HL-60 (cell line): Measurements from ENCODE around the gene TNFRSF1B.
A peak's percentile ranks its signal among the peaks of the same experiment; 100 is the strongest.

Experiments
- DNase-seq, 2 experiments: peaks; one replicate each; pipeline ENCODE4 v3.0.0-alpha.2; 2010 to 2020; ENCODE audit warnings: low read depth in 1 of 2, low spot score in 1 of 2
- H3K27ac ChIP-seq: fragments of 250-450 bp; sonication (Bioruptor Pico); replicated peaks from 2 replicates; pipeline ENCODE4 v1.5.1; 2020; ENCODE audit warnings: mild to moderate bottlenecking, moderate library complexity
- H3K27me3 ChIP-seq: fragments of 250-450 bp; sonication (Bioruptor Pico); 2 replicates; pipeline ENCODE4 v1.5.1; 2021; ENCODE audit warnings: mild to moderate bottlenecking, moderate library complexity; ENCODE audit not compliant: insufficient read depth, poor library complexity, severe bottlenecking
- H3K4me3 ChIP-seq: replicated peaks from 2 replicates; pipeline ENCODE4 v1.5.1; 2011; ENCODE audit warnings: mild to moderate bottlenecking, control low read depth, low read length; ENCODE audit not compliant: insufficient read depth
- GABPA ChIP-seq: IDR thresholded peaks from 2 replicates; pipeline ENCODE4 v1.6.1; 2012; ENCODE audit warnings: low read depth
- POLR2AphosphoS5 ChIP-seq: IDR thresholded peaks from 2 replicates; pipeline ENCODE4 v1.6.1; 2012; ENCODE audit warnings: low read depth
- SPI1 ChIP-seq: IDR thresholded peaks from 2 replicates; pipeline ENCODE4 v1.6.1; 2012; ENCODE audit warnings: low read depth, mild to moderate bottlenecking, borderline replicate concordance
- TF ChIP-seq, protein P1 (sequence below): IDR thresholded peaks from one replicate; pipeline ENCODE4 v1.5.1; 2011; ENCODE audit warnings: low read length, control low read depth, inconsistent platforms; ENCODE audit not compliant: insufficient read depth
- TF ChIP-seq, protein P2 (sequence below): IDR thresholded peaks from 2 replicates; pipeline ENCODE4 v1.6.1; 2012; ENCODE audit warnings: low read depth; ENCODE audit not compliant: insufficient replicate concordance

Gene TNFRSF1B

DNA sequence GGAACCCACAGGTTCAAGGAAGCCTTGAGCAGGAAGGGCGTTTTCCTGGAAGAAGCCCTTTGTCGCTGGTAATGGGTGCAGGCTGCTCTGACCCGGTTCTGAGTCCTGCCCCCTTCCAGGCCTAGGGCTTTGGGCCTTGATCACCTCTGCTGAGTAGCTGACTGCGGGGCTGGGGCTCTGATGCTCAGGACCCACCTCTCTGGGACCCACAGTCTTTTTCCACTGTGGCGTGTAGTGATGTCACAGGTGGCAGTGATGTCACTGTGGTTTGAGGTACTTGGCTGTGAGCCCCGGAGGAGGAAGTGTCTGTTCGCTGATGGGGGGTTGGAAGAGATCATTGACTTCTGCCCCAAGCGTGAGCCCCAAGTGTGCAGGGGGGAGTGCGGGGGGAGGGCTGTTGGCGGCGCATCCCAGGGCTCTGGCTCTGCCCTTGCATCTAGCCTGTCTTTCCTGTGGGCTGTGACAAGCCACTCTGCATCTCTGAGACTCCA is 6.9 kb downstream of the TNFRSF1B start:
- TF ChIP-seq, protein P1, sequence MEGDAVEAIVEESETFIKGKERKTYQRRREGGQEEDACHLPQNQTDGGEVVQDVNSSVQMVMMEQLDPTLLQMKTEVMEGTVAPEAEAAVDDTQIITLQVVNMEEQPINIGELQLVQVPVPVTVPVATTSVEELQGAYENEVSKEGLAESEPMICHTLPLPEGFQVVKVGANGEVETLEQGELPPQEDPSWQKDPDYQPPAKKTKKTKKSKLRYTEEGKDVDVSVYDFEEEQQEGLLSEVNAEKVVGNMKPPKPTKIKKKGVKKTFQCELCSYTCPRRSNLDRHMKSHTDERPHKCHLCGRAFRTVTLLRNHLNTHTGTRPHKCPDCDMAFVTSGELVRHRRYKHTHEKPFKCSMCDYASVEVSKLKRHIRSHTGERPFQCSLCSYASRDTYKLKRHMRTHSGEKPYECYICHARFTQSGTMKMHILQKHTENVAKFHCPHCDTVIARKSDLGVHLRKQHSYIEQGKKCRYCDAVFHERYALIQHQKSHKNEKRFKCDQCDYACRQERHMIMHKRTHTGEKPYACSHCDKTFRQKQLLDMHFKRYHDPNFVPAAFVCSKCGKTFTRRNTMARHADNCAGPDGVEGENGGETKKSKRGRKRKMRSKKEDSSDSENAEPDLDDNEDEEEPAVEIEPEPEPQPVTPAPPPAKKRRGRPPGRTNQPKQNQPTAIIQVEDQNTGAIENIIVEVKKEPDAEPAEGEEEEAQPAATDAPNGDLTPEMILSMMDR = no peak
- no peak for TF ChIP-seq GABPA
- peak; percentile 41; the same call in 1 of the 2 replicates for TF ChIP-seq POLR2AphosphoS5
- TF ChIP-seq SPI1 = peak; percentile 87
- TF ChIP-seq, protein P2, sequence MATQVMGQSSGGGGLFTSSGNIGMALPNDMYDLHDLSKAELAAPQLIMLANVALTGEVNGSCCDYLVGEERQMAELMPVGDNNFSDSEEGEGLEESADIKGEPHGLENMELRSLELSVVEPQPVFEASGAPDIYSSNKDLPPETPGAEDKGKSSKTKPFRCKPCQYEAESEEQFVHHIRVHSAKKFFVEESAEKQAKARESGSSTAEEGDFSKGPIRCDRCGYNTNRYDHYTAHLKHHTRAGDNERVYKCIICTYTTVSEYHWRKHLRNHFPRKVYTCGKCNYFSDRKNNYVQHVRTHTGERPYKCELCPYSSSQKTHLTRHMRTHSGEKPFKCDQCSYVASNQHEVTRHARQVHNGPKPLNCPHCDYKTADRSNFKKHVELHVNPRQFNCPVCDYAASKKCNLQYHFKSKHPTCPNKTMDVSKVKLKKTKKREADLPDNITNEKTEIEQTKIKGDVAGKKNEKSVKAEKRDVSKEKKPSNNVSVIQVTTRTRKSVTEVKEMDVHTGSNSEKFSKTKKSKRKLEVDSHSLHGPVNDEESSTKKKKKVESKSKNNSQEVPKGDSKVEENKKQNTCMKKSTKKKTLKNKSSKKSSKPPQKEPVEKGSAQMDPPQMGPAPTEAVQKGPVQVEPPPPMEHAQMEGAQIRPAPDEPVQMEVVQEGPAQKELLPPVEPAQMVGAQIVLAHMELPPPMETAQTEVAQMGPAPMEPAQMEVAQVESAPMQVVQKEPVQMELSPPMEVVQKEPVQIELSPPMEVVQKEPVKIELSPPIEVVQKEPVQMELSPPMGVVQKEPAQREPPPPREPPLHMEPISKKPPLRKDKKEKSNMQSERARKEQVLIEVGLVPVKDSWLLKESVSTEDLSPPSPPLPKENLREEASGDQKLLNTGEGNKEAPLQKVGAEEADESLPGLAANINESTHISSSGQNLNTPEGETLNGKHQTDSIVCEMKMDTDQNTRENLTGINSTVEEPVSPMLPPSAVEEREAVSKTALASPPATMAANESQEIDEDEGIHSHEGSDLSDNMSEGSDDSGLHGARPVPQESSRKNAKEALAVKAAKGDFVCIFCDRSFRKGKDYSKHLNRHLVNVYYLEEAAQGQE = no peak
- peak; percentile 82 to 91 for DNase-seq

DNA sequence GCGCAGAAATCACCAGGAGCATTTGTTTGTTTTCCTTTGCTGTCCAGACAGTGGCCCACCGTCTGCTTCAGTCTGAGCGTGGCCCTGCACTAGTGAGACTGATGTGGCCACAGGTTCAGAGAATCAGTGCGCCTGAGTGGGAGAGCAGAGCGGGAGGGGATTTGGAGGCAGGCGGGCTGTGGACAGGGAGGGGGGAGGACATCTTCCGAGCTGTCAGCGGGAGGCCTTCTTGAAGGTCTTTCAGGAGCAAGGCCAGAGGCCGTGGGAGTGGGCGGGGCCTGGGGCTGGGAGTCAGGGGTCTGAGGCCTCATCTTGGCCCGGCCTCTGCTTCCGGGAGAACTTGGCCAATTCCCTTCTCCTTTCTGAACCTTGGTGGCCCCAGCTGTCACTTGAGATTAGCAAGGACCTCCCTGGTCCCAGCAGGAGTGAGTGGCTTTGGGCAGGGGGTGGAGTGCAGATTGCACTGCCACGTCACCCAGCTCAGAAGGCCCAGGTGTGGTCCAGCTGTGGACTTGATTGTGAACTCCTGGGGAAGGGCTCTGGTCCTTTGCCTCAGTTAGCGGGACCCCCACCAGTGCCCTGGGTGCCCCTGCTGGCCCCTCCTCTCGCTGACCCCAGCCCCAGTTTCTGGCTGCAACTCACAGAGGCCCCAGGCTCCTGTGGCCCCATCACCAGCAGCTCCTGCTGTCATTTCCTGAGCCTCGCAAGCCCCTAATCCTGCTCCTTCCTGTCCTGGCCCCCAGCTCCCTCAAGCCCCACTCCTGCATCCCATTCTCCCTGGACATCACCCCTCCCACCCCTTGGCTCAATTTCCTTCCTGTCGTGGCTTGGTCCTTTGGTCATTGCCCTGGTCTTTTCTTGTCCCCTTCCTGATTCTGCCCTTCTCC is 8.4 kb downstream of the TNFRSF1B start:
- H3K27ac ChIP-seq = peak overlapping the region; percentile 27
- TF ChIP-seq SPI1 = no peak
- TF ChIP-seq POLR2AphosphoS5 = no peak
- TF ChIP-seq, protein P2 = no peak
- TF ChIP-seq, protein P1 = no peak
- no peak for TF ChIP-seq GABPA
- DNase-seq = no peak
- H3K27me3 ChIP-seq = no peaks in the 10 kb centered on the region
- H3K4me3 ChIP-seq = no peak overlapping the region

More for the DNA sequence above, 6.9 kb downstream of the TNFRSF1B start:
- H3K27ac ChIP-seq = peak overlapping the region; percentile 59
- peak overlapping the region; percentile 9; the same call in 1 of the 2 replicates for H3K4me3 ChIP-seq
- H3K27me3 ChIP-seq = no peaks in the 10 kb centered on the region

DNA sequence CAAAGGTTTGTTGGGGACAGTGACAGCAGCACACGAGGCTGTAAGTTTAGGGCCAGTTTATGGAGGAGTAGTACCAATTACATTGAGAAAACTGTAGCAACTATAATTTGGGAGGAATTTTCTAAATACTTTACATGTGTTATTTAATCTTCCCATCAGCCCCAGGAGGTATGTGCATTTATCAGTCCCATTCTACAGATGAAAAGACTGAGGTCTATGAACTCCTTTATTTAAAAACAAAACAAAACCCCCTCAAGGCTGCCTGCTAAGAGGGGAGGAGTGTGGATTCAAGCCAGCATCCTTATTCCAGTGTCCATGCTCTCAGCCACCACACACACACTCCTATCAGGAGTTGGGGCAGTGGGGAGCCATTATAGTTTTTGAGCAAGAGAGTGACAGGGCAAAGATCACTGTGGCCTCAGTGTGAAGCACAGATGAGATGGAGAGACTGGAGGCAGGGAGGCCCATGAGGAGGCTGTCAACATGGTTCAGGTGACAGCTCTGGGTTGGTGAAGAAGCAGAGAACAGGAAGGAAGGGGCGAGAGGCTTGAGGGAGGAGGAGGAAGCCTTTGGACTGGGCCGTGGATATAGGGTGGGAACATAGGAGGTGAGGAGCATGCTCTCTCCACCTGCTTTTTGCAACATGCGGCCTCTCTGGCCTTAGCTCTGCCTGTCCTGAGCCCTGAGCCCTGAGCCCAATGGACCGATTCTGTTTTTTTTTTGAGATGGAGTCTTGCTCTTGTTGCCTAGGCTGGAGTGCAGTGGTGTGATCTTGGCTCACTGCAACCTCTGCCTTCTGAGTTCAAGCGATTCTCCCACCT is 9.7 kb downstream of the TNFRSF1B start:
- Histone ChIP-seq H3K4me3 (no peak overlapping the region), H3K27ac (no peak overlapping the region), H3K27me3 (no peaks in the 10 kb centered on the region)
- TF ChIP-seq, protein P2 = no peak
- TF ChIP-seq, protein P1 = no peak
- no peak for TF ChIP-seq GABPA
- TF ChIP-seq SPI1 = no peak
- TF ChIP-seq POLR2AphosphoS5 = no peak
- DNase-seq = no peak
